Femur (tissue), 1 donor: ENCODE data around the gene BACE2.
"Not testable (repeated sequence)": the region's sequence is repeated elsewhere in the genome, so short reads cannot be mapped to it uniquely, and the experiment has no call there.

Experiments
- DNase-seq: peaks from one replicate; pipeline ENCODE4 v3.0.0-alpha.2; 2017

BACE2 gene

DNA sequence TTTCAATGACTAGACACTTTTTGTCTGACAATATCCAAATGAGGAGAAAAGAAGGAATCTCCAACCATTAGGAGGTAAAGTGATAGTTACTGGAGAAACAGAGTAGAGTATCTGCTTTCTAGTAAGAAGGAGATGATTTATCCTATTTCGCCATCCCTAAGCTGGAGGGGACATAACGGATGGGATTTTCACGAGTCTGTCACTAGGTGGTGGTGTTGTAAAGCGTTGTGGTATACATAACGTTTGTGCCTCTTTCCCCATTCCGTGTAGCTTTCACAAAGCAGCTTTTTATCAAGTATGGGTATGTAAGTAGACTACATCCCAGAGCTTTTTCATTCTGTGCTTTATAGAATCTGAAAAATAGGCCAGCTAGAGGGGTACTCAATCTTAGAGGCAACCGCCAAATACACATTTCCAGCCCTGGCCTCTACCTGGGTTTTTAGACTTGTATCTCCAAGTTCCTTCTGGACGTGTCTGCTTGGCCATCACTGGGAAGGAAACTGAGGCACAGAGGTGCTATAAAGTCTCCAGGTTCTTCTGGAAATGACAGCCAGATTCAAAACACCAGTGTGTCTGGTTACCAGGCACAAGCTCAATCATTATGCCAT, 115.4 kb downstream of the BACE2 start:
- DNase-seq = peak; percentile 62

DNA sequence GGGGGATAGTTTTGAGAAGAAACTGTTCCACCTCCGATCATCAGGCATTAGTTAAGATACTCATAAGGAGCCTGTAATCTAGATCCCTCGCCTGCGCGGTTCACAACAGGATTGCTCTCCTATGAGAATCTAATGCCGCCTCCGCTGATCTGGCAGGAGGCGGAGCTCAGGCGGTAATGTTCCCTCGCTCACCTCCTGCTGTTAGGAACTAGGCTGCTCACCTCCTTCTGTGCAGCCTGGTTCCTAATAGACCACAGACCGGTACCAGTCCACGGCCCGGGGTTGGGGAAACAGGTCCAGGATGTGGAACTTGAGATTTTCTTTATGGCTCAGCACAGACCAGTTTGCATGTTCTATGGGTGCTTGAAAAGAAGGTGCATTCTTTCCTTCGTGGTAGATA, 121.5 kb downstream of the BACE2 start:
- no peak for DNase-seq

DNA sequence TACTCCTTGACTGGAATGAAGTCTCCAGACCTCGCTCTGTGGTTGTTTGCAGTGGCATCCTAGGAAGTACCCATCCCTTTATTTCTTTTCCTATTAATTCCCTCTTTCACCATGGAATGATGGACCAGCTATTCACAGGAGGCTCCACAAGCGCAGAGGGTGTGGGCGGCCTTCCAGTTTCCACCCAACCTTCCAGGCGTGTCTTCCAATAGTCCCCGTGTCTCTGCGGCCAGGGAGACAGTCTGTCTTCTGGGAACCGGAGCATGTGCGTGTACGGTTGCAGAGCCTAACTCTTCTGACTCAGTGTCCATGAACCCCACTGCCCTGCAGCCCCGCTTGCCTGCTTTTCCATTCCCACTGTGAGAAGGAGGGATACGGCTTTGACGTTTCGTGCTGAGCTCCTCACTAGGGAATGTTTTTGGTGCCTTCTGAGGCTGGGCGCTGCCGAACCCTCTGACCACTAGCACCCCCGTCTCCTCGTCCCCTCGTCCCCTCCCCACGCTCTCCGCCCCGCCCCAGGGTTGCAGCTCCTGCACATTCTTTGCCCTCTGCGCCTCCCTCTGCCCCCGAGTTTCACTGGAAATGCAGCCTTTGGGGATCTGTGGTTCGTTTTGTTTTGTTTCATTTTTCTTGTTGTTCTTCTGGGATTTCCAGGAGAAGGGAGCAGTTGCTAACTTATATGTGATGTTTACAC, 122.3 kb downstream of the BACE2 start:
- no peak for DNase-seq

DNA sequence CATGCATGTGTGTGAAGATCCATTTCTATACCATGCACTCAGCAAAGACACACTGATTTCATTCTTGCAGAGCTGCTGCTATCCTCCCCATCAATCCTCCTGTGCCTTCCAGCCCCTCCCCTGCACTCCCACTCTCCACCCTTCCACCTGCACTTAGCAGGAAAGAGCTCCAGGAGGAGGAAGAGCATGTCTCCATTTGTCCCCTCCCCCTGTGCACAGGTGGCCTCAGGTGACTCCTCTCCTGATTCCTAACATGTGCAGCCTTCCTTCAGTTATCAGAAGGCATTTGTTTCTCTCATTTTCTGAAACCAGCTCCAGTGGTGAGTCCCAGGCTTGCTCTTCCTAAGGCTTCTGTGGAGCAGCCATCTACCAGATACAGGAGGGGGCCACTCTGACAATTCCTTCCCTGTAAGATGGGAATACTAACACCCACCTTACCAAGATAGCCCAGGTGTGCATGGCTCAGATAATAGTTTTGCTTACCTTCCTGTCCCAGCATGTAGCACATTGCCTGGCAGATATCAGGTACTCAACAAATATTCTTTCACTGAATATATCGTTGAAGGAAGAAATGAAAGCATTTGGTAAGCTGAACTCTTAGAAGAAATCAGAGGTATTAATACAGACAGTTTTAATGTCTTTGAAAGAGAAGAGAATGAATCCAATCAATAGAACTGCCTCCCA, 126.7 kb downstream of the BACE2 start:
- DNase-seq = no peak

DNA sequence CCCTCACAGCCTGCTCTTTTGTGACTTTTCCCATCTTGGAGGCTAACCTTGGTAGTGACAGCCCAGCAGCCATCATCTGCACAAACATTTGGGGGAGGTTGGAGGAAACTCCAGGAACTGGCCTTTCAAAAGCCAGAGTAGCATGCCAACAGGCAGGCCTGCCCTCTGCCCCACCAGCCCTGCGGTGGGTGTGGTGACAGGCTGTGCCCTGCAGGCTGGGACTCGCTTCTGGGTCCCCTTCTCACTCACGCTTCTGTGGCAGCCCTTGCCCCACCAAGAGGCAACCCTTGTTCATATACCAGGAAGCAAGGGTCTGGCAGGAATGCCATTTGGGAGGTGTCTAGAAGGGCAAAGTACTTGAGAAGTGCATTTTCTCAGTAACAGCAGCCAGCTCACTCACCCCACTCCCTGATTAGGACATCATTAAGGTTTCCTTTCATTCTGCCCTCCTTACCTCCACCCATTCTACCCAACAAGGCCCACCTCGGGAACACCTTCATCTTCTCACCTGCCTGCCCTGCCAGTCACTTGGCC, 127.8 kb downstream of the BACE2 start:
- no peak for DNase-seq

DNA sequence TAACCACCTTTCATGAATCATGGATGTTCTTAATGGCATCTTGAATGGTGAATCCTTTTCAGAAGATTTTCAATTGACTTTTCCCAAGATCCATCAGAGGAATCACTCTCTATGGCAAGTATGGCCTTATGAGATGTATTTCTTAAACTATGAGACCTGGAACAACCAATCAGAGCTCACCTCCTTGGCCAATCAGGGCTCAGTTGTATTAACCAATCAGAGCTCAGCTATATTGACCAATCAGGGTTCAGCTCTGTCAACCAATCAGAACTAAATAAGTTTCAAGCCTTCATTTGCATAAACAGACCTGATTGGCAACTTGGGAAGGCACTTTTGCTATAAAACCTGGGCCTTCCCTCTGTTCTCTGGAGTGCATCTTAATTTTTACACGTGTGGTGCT, 135.0 kb downstream of the BACE2 start:
- no peak for DNase-seq

DNA sequence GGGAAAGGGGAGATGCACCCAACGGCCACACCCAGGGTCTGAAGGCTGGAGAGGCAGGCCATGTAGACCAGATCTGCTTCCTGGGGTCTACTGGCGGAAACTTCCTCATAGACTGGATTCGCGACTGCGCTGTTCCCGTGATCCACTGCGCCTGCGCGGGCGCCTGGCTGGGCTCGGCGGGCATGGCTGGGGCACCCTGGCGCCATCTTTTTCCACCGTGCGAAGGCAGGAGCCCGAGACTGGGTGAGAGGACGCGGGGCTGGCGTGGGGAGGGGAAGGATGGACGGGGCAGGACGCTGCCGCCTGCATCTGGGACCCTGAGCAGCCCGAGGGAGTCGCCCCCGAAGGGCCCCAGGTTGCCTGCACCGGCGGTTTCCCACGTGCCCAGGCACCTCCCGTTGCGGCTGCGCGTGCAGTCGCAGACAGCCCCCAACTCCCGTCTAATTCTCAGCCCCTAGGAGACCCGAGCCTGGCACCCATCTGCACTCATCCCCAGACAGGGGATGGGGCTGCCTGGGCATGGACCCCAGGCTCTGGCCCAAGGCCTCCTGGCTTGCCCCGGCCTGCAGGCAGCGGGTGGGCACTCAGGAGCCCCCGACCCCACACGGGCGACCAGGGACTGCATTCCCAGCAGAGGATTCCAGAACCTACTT, 136.2 kb downstream of the BACE2 start:
- no peak for DNase-seq

DNA sequence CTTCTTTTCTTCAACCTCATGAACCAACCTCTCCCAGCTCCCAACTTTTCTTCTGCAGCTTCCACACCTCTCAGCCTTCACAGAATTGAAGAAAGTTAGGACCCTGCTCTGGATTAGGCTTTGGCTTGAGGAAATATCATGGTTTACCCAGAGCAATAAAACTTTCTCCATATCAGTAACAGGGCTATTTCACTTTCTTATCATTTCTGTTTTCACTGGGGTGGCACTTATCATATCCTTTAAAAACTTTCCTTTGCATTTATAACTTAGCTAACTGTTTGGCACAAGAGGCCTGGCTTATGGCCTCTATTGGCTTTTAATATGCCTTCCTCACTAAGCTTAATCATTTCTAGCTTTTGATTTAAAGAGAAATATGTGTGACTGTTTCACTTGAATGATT, 139.3 kb downstream of the BACE2 start:
- no peak for DNase-seq

DNA sequence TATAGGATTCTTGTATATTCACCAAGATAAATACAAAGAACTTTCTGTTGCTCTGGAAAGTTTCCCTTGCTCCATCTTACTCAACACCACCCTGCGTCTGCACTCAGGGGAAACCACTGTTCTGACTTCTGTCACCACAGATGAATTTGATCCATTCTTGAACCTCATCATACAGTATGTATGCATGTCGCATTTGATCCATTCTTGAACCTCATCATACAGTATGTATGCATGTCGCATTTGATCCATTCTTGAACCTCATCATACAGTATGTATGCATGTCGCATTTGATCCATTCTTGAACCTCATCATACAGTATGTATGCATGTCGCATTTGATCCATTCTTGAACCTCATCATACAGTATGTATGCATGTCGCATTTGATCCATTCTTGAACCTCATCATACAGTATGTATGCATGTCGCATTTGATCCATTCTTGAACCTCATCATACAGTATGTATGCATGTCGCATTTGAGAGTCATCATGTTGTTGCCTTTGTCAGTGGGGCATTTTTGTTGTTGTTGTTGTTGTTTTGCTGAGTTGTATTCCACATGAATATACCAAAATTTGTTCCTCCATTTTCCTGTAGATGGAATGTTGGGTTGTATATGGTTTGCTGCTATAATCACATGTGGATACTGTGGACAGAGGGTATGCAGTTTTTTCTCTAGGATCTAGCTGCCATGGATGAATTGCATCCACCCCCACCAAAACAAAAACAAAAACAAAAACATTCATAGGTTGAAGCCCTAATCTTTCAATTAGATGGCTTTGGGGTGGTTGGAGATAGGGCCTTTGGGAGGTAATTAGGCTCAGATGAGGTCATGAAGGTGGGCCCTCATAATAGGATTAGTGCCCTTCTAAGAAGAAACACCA, 145.6 kb downstream of the BACE2 start:
- DNase-seq = not testable (repeated sequence)

DNA sequence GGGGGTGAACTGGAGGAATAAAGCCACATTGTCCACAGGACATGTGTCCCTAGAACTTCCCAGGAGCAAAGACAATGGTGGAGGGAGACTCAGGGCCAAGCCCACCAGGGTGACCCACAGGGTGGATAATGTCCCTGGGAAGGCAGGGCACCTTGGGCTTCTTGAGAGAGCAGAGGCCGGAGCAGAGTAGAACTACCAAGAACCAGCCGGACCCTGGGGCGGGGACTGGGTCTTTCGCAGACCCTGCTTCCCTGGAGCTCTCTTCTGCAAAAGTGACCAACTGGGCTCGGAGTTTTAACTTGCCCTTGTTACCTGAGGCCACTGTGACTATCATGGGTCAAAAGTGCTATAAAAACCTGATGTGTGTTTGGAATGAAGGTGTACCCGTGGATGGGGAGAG, 147.8 kb downstream of the BACE2 start:
- no peak for DNase-seq

DNA sequence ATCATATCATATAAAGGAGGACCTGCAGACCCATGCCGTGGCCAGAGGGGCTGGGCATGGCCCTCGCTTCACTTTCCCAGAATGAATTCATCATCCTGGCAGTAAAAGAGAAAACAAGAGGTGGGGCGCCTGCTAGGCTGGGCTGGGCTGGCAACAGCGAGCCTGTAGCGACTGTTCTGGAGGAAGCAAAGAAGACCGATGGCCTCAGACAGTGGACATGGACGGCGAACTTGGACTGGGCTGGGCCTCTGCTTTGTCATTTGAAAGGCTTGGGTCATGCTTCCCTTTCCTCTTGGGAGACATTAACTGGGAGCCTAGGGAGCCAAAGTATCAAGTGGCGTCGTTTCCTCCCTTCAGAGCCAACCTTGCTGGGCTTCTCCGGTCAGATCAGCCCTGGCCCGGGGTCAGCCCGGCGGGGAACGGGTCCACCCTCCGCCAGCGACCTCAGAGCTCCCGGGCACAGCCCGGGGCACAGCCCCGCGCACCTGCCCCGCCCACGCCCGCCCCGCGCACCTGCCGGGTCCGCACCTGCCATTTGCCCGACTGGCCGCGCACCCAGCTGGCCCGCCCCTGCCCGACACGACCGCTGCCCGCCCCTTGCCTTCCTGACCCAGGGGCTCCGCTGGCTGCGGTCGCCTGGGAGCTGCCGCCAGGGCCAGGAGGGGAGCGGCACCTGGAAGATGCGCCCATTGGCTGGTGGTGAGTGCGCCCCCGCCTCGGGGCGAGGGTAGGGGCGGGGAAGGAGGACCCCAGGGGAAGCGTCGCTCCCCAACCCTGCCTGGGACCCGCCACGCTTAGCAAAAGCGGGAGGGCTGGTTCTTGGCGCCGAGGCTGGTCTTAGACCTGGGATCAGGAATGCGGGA, 148.5 kb downstream of the BACE2 start, which contains the start of gene FAM3B:
FAM3B (plus strand) TSS at position 602 of the 863 bp plus-strand sequence; CDS start at position 681, 79 bp downstream.
- DNase-seq = no peak

DNA sequence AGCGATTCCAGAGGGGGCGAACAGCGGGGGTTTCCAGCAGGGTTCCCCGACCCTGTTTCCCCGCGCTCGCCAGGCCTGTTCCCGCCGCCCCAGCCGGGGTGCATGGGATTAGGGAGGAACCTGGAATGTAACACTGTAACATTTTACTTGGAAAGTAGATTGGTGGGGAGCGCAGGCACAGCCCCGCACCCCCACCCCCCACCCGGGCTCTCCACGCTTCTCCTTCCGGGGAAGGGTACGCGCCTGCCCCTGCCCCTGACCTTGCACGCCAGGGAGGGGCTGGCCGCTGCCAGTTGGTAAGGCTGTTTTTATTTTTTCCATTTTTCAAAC, 149.1 kb downstream of the BACE2 start:
- DNase-seq = no peak

DNA sequence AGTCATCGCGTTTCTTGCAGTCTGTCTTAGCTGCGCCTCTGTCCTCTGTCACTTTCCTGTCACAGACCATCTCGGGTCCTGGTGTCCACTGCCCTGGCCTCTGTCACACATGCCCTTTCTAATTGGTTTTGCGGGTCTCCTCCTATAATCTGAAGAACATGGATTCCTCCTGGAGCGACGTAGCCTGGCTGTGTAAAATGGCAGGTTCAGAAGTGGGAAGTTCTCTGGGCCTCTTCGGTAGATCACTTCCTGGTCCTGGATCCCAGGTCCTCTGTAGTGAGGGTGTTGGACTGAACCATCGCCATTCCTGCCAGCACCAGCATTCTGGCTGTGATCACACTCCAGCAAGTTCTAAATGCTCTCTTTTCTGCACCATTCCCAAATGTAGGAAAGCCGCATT, 149.5 kb downstream of the BACE2 start:
- DNase-seq = no peak

DNA sequence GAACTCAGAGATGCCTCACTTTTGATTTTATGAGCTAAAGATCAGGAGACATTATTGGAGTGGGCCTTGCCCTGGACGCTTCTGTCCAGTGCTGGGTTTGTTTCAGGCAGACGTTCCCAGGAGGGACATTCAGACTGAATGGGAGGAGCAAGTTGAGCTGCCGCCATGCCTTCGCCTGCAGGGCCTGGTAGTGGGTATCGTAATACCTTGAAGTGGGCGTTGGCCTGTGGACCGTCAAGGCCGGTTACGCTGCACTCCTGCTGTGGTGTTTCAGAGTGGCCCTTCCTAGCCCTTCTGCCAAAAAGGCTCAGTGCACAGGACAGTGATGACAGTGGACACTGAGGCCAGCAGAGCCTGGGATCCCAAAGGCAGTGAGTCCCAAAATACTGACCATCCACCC, 150.3 kb downstream of the BACE2 start:
- no peak for DNase-seq

DNA sequence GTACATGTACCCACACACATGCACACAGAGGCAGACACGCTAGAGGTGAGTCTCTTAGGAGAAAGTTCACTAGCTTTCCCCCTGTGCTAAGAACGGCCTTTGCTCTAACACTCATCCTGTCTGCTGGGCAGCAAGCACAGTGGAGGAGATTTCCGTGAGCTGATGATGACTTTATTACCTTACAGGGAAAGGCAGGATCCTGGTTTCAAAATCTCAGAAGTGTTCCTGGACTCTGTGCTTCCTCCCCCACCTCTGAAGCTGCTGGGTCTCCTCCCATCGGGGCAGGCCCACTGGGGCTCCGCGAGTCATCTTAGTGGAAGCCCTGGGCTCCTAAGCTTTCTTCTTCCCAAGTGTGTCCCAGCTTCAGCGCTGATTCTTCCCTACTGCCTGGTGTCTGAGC, 151.3 kb downstream of the BACE2 start:
- no peak for DNase-seq

DNA sequence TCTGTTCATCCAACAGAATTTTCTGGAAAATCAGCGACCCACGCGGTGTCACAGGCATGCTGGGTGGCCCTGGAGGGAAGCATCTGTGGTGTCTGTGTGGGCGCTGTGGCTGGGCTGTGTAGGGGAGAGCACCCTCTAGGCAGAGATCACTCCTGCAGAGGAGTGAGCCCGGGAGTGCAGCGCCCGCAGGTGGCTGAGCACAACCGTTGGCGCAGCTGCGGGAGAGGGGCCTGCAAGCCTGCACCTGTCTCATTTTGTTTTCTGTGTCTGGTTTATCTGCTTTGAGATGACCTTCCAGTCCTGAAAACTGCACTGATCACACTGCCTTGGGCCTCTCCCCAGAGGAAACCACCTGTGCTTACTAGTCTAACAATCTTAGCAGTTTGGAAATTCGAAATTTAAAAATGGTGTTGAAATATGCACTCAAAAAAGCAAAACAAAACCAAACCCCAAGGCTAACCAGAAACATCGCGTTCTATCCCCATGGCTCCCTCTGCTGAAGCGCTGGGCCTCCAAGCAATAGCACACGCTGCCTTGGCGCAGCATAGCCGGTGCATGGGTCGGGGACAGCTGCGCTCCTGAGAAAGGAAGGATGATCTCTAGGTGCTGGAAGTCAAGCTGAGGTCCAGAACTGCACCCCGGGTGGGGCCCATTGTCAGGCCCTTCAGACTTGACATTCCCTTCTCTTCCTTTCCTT, 153.4 kb downstream of the BACE2 start:
- DNase-seq = no peak

DNA sequence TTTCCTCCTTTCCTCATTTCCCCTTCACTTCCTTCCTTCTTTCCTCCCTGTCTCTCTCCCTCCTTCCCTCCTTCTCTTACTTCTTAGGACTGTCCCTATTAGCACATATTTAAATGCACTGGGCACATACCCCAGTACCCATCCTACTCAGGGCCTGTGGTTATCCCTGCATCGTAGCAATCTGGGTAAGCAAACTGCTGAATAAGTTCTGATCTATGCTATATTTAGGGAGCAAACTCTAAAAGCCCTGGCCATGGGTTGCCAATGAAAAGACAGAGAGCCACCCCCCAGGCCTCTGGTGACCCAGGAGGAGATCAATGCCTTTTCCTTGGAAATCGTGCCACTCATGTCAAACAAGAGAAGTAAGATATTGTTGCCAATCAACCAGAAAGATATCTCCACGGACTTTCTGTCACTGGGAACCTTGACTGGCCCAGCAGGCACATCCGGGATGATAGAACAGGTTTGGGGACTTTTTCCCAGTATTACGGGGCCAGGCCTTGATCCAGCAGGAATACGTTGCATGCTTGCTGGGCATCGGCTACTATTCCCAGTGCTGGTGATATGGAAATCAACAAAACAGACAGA, 154.0 kb downstream of the BACE2 start:
- no peak for DNase-seq

DNA sequence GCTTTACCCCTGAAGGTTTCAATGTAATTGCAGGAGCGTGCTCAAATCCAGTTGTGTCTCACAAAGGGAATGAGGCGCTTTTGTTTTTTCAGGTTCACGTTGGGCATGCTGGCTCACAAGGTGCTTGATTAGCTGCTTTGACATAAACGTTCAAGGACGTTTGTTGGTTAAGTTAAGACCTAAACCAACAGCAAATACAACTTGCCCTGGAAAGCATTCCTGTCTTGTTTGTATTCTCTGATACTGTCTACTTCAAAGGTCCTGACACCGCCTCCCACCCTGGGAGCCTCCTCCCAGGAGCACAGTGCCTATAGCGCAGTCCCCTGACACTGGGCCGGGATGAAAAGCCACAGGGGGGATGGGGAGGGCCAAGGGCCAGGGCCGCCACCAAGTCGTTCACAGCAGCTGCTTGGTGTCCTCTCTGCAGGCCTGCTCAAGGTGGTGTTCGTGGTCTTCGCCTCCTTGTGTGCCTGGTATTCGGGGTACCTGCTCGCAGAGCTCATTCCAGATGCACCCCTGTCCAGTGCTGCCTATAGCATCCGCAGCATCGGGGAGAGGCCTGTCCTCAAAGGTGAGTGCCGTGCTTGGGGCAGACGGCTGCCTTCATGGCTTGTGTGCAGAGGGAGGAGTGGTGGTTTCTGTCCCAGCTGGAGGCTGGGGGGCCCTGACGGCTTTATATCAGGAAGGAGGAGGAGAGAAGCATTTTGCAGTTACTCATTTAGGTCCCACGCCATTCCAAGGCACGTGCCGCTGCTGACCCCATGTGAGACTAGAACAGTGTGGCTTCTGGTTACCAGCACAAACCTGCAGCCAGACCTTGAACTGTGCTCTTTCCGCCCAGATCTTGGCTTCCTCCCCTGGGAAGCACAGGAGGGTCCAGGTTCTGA, 154.8 kb downstream of the BACE2 start:
- no peak for DNase-seq

DNA sequence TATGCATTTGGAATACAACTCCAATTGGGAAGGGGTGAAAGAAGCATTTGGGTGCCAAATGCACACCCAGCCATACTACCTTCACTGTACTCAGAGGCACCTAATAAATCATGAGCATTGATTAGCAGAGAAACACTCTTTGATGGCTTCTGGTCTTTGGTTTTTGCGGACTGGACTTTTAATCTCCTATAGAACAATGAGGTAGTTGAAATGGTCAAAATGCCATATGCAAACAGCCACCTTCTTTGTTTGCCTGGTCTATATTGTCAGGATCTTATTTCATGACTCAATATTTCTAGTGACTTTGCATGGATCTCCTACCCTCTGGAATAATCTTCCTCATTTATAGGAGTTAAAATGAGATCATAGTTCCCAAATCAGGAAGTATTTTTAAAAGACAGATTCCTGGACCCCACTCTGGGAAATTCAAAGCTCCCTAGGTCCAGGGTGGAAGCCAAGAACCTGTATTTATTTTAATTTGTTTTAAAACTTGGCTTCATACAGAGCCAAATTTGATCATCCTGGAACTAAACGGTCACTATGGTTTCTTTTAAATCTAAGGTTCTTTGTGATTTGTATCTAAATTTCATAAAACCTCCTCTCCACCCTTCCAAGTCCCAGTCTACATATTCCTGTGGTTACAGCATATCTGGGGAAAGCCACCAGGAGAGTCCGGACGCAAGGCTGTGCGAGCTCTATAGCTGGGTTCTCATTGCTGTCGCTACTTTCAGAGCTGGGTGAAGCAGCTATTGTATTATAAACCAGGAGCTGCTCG, 157.4 kb downstream of the BACE2 start:
- no peak for DNase-seq
